GM19395 (cell line): Measurements from ENCODE around the gene PIGZ.

ENCODE experiments used
- ATAC-seq: cut with Tn5 transposase; IDR thresholded peaks from one replicate; pipeline ENCODE4 v1.9.1; 2021; ENCODE audit warnings: mild to moderate bottlenecking, moderate library complexity; ENCODE audit not compliant: unreplicated experiment

PIGZ gene

DNA sequence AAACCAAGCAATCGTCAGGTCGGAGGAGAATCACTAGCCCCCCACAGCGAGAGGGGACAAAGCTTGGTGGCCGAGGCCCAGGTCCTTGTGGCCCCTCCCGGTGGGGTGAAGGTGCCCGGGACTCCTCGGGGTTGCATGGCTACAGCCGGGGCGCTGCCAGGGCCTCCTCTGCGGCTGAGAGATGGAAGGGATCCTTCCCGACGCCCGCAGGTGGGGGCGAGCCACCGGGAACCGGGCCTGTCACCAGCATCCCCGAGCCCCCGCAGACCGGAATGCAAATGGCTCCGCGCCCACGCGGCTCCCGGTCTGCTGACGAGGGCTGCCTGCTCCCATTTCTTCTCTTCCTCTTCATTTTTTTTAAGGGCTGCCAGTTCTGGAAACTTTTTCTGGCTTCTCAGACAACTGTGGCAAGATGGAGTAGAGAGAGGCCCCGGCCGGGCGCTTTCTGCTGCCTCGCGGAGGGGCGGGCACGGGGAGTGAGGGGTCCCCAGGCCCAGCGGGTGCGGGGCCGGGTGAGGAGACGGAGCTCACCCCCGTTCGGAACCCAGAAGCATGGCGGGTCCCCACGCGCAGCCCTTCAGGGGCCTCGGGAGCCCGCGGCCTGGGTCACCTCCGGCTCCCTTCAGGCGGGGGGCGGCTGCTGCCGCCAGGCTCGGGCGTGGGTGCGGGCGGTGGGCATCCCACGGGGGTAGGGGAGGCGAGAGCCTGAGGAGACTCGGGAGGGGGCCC, 33.5 kb upstream of the PIGZ start:
- ATAC-seq: peak; percentile 13

DNA sequence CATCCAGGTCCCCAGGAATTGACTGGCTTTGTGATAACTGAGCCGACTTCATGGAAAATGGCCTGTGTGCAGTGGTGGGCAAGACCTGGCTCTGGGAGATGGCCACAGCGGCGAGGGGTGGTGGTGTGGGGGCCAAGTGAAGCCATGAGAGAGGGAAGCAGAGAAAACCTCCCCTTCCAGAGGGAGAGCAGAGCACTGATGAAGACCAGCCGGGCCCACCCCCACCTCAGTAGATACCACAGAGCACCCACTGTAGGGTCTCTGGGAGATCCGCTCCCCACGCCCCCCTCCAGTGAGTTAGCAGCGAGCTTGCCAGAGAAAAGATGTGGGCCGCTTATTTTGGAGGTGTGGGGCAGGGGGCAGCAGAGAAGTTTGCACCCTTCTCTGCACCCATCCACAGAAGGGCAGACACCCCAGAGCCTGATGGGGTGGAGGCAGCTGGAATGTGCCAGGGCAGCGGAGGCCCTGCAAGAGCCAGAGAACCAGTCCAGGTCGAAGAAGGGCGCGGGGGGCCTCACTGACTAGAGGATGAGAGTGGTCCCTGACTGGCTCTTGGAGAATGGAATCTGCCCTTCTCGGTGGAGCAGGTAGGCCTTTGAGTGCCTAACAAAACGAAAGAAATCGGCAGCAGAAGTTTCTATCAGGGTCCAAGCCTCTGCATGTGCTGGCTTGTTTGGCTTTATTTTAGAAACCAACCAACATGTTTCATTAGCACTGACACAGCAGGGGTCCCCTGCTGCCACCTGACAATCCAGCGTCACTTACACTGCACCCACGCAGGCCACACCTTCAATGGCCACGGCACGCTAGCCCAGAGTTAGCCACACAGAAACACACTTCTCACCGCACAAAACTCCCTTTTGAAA, 32.7 kb upstream of the PIGZ start:
- ATAC-seq: no peak

DNA sequence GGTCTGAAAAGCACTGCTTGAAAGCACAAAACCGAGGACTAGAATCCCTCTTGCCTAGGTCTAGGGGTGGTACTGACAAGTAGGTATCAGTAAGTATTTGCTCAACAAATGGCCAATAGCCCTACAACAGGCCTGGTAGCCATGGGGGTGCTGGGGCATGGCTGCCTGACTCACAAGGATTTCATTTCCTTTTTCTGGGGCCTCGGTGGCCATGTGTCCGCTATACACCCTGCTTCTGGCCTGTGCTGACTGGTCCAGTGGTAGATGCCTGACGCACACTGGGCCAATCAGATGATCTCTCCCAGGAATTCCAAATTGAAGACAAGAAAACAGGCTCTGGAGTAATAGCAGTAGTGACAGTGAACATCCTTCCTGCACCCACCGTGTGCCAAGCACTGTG, 31.6 kb upstream of the PIGZ start:
- ATAC-seq: no peak

DNA sequence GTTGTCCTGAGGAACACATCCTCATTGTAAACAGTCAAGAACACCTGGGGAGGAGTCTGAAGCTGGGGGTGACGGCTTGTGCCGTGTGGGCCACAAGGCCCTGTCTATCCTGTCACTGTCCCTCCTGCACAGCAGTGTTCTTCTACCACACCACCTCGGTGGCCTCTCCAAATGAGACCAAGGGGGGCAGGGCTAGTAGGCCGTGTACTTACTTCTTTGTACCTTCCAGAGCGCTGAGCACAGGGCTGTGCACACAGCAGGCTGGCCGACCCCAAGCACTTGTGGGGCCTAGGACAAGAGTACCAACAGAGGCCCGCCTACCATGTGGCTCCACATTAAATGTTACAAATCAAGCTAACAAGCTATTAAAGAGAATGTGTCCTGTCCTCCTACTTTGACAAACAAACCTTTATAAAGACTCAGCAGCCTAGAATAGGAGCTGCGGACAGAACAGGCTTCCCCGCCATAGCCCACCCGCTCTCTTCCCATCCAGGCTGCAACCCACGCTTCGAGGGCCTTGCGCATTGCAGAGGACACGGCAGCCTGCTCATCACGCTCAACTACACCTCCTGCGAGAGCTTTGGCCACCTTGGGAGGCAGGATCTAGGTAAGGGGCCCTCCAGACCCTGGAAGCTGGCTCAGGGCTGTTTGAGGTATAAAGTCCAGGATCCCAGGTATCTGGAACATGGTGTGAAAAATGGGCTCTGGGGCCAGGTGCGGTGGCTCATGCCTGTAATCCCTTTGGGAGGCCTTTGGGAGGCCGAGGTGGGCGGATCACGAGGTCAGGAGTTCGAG, 30.5 kb upstream of the PIGZ start:
- ATAC-seq: no peak

DNA sequence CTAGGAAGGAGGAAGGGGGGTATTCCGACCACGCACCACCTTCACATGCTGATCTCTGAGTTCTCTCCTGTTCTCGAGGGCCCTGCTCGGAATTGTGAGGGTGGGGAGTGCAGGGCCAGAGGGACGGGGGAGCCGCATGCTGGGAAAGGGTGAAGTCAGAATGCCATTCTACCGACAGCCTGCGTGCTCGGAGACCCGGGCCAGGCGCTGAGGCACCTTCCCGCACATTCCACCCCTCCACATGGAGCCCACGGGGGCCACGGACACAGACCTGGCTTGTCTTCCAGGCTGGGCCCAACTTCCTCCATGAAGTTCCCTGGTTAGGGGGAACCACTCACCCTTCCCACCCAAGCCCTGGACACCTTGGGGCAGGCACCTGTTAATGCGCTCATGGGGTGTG, 28.7 kb upstream of the PIGZ start:
- ATAC-seq: no peak

DNA sequence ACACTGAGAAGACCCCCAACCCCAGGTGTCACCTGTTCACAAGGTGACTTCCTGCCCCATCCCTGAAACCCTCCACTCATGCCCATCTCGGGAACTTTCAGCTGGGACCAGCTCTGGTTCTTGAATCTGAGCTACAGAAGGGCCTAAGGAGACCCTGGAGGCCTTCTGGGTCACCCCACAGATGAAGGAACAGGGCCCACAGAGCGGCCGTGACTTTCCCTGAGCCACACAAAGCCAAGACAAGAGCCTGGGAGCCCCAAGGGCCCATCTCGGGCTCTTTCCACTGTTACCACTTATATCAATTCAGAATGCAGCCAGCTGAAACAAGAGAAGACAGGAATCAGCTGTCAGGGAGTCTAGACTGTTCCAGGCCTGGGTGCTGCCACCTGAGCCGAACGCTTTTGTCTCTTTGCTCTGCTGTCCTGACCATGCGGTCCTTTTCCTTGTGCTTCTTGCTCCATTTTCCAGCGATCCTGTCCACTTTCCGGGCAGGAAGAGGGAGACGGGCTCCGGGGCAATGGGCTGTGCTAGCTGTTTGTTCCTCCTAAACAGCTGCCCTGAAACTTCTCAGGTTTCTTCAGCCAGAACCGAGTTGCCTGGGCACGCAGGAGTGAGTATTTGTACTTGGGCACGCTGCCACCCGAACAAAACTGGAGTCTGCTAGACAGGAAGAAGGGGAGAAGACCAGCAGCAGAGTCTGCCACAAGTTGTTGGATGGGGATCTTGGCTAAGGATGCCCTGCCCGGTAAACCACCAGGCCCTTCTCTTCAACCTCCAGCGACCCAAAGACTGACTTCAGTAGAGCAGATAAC, 28.0 kb upstream of the PIGZ start:
- ATAC-seq: no peak

DNA sequence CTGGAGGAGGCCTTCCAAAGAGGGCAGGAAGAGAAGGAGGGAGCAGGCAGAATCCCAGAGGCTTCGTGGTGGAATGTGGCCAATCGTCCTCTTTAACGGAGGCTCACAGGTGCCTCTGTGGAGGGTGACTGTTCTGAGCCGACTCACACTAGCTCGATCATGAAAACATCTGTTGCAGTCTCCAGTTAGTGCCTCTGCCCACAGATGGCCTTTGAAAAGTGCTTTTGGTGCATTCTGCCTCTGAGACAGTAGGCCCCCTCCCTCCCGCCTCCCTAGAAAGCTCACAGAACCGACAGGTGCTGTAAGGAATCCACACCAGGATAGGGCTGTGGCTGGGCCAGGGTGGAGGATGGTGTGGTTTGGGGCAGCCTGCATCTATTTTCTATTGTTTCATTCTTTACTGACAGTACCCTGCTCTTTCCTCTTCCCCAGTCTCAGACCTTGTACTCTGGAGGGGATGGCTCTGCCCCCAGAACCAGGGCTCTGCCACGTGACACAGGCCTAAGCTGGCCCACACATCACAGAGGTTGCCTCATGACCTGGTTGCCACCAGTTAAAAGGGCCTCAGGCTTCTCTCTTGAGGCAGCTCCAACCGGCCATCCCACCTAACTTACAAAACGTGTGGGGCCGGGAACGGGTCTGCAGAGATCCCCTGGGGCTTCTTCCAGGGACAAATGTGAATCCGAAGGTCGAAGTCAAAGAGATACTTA, 27.2 kb upstream of the PIGZ start:
- ATAC-seq: no peak

DNA sequence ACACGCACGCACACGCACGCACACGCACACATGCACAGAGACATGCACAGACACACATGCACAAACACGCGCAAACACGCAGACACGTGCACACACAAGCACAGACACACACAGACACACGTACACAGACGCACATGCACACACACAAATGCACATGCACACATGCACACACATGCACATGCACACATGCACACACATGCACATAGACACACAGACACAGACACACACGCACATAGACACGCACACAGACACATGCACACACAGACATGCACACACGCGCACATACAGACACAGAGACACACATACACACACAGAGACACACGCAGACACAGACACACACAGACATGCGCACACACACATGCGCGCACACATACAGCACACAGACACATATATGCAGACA, 26.4 kb upstream of the PIGZ start:
- ATAC-seq: no peak

DNA sequence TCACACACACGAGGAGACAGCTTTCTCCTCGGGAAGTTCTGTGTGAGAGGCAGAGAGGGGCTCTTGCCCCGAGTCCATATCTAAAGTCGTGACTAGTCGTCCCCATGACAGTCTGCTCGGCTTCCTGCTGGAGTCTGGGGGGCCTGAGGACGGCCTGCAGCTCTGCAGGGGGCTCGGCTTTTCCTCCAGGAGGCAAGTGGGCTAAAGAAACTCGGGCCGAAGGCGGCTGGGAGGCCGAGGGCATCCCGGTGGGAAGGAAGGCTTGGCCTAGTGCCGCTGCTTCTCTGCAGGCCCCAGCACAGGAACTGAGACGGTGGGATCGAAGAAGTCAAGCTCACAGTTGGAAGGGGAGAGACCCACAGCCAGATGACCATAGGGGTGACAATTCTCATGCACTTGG, 25.4 kb upstream of the PIGZ start:
- ATAC-seq: no peak

DNA sequence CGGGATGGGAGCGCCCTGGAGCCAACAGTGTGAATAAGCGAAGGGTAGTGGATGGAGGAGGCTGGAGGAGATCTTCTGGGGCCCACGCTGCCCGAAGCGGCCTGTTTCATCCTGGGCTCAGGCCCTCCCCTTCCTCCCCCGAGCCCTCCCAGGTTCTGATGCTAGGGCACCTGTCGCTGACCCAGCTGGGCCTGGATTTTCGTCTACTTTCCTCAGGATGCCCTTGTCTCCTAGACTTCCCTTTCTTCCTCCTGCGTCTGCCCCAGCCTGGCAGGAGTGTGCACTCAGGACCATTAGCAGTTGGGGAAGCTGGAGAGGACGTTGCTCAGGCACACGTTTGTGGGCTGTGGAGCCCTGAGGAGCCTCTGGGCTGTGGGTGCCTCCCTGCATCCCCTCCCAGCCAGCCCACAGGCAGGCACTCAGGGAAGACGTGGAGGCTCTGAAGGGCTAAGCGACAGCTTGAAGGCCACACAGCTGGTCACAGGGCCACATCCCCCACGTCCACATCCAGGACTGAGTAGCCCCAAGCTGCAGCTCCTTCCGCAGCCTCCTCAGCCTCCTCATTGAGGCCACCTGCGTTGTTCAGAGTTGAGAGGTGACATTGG, 23.9 kb upstream of the PIGZ start:
- ATAC-seq: no peak

DNA sequence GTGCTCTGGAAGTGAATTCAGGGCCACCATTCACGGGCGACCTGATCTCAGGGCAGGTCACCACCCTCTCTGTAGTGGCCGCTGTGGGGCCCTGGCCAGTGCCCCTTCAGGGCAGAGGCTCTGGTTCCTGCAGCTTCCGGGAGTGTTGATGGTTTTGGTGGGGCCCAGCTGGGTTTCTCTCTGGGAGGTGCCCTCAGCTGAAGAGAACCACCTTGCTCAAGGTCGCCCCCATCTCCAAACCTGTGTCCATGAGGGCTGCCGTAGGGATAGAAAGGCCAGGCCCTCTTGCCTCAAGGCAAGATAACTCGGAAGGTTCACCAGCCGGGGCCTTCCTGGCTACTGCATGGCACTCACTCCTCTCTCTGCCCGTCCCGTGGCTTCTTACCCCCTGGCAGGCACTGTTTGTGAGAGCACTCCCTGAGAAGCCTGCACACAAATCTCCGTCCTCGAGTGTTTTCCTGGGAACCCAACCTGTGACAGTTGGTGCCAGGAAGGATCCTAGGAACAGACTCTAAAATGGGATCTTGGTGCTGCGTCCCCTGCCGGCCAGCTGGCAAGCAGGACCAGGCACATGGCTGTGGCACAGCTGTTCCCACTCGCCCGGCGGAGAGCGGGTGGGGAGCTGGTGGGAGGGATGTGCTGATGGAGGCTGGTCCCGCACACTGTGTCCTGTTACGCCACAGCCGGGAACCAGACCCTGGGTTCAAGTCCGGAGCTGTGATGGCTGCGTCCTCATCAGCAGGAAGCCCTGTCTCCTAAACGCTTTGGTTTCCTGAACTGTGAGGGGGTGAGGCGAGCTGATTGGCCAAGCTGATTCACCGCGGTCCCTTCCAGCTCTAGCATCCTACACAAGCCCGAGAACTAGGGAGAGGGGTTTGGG, 23.2 kb upstream of the PIGZ start:
- ATAC-seq: no peak

DNA sequence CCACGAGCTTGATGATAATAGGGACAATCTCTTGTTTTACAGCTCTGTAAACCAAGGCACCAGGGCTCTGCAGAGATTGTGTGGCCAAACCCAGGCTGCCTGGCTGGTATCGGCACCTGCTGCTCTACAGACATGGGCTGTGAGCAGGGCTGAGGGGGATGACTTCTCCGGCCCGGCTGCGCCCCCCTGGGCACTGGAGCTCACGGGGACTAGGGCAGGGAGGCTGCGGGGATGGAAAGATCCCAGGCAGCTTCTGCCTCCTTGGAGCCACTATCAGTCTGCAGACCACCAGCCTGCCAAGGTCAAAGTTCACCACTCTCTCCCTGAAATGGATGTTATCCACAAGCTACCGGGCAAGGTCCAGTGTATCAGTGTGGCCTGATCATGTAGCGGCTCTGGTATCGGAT, 22.0 kb upstream of the PIGZ start:
- no peak for ATAC-seq

DNA sequence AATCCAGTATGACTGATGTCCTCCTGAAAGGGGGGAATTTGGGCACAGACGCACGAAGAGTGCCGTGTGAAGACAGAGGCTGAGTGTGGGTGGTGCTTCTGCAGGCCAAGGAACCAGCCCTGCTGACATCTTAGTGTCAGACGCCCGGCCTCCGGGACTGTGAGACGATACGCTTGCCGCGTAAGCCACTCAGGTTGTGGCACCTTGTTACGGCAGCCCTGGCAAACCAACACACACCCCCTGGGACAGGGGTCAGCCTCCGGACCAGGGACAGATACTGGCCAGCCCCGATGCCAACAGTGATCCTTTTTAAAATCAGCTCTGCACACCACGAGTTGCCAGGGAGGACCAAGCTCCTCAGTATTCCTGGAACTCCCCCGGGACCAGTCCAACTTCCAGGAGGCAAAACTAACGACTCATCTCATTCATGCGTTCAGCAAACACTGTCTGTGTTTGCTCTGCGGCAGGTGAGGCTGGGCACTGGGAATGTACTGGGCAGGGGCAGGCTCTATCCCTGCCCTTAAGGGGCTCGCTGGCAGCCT, 21.2 kb upstream of the PIGZ start:
- no peak for ATAC-seq

DNA sequence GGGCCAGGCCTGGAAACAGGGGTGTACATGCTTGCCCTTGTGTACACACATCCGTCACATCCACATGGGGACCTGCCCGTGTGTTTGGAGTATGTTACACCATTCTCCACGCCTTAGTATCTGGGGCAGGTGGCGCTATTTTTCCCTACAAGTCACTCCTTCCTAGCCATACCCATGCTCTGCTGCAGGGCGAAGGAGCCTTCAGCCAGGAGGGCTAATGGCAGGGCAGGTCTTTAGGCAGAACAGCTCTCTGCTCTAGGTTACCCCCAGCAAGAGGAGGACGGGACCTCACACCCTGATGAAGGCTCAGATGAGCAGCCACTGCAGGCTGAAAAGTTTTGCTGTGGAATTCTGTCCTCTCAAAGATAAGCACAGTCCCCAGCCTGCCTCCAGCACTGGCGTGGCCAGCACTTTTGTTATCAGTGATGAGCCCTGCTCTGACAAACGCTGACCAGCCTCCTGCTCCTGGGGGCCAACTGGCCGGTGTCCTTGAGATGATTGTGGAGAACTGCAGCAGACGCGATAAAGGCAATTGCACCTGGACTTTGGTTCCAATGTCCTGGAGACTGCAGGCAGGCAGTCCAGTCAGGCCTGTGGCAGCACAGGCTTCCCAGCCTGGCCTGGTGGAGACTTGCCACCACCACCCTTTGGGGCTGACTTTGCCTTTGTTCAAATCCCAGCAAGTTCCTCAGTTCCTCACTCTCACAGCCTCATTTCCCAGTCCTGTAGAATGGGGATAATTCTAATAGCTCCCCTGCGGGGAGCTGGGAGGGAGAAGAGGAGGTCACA, 19.8 kb upstream of the PIGZ start:
- ATAC-seq: no peak

DNA sequence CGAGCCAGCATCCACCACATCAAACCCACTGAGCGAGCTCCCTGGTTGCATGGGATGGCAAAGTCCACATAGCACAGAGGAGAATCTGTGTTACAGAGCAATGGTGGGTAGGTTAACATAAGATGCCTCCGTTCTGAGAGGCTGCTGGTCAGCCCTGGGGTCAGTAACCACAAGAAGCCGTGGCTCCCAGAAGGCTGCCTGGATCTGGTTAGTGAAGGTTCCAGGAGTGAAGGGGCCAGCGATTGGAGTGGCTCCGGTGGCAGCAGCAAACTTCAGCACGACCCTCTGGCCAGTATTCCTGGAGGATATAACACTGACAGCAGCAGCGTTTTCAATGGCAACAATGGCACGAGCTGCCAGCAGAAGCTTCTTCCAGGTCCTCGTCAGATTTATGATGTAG, 18.4 kb upstream of the PIGZ start:
- ATAC-seq: no peak

DNA sequence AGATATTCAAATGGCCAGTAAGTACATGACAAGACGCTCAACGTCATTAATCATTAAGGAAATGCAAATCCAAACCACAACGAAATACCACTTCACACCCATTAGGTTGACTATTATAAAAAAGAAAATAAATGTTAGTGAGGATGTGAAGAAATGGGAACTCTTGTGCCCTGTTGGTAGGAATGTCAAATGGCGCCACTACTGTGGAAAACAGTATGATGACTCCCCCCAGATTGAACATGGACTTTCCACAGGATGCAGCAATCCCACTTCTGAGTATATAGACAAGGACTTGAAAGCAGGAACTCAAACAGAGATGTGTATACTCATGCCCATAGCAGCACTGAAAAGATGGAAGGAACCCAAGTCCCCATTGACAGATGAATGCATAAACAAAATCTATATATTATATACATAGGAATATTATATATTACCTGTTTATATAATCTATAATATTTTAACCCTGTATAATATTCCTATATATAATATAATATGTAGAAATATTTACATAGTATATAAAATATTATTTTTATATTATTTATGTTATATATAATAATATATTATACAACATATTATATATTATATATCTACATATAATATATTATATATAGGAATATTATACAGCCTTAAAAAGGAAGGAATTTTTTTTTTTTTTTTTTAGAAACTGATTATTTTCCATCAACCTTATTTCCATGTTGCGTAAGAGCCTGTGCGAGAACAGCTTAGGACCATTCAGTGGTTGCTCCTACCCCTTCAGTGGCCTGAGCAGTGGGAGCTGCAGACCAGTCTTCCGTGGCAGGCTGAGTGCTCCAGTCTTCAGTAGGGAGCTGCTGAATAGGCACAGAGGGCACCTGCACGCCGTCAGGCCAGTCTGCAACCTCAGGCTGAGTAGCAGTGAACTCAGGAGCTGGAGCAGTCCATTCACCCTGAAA, 17.6 kb upstream of the PIGZ start:
- no peak for ATAC-seq

DNA sequence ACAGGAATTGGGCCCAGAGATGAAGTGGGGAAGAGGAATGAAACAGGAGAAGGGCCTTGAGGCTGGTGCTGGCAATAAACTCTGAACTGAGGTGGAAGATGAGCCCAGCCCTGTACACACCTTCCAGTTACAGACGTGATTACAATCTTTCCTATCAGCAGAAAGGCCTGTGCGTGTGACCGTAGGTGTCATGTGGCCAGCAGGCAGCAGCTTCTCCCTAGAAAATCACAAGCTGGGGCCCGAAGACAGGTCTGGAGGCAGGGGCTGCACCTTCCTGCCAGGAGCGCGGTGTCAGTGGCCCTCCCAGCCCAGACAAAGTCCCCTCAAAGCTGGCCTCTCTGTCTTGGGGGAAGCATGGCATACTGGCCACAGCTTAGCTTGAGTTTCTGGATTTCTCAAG, 16.7 kb upstream of the PIGZ start:
- no peak for ATAC-seq
